Measurements from ENCODE around the gene CSNK1A1. TPM values are rescaled to one million over a fixed set of nuclear protein-coding genes. Genes with fewer than 3 reads are reported as not detected.

The CSNK1A1 gene
- total RNA-seq, 4 donors from 2014 or later = 159 to 260 (median 184) TPM

DNA sequence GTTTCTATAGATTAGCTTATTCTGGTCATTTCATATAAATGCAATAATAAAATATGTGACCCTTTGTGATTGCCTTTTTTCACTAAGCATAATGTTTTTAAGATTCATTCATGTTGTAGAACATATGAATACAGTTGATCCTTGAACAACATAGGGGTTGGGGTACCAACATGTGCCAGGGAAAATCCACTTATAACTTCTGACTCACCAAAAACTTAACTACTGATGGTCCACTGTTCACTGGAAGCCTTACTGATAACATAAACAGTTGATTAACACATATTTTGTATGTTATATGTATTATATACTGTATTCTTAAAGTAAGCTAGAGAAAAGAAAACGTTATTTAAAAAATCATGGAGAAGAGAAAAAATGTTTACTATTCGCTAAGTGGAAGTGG lies 42.1 kb upstream of the CSNK1A1 start:
- H3K27ac ChIP-seq = no peak overlapping the region
- no peak overlapping the region for H3K4me3 ChIP-seq
- no peak for DNase-seq
- TF ChIP-seq, protein P1, sequence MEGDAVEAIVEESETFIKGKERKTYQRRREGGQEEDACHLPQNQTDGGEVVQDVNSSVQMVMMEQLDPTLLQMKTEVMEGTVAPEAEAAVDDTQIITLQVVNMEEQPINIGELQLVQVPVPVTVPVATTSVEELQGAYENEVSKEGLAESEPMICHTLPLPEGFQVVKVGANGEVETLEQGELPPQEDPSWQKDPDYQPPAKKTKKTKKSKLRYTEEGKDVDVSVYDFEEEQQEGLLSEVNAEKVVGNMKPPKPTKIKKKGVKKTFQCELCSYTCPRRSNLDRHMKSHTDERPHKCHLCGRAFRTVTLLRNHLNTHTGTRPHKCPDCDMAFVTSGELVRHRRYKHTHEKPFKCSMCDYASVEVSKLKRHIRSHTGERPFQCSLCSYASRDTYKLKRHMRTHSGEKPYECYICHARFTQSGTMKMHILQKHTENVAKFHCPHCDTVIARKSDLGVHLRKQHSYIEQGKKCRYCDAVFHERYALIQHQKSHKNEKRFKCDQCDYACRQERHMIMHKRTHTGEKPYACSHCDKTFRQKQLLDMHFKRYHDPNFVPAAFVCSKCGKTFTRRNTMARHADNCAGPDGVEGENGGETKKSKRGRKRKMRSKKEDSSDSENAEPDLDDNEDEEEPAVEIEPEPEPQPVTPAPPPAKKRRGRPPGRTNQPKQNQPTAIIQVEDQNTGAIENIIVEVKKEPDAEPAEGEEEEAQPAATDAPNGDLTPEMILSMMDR (IDR thresholded peaks at IDR 0.05) = no peak
- TF ChIP-seq POLR2A (IDR thresholded peaks at IDR 0.05) (no peak), EP300 (IDR thresholded peaks at IDR 0.05; ENCODE audit: low read depth) (no peak), POLR2AphosphoS5 (IDR thresholded peaks at IDR 0.05) (no peak)
- 82% methylated on average over 2 of the region's 2 CpGs for WGBS, 2 donors (ENCODE audit: low coverage in 1 of 2)
- H3K27me3 ChIP-seq = no peaks in the 10 kb centered on the region
- H3K4me1 ChIP-seq = peaks cover 0 to 7% (median 0%) of the 10 kb centered on the region in 4 donors
- in situ Hi-C loops (cut with MboI; ENCODE audit: low pct_ligation_motif_present in 1 of 4, low pct_unique_long_range_greater_than_20kb in 1 of 4, low sequenced_read_pairs in 3 of 4) (no loop called here), intact Hi-C loops (cut with DNase I; ENCODE audit: low total_unique reads) (no loop called here)
- no peaks in the 10 kb centered on the region for H3K36me3 ChIP-seq
- H3K9me3 ChIP-seq = no peaks in the 10 kb centered on the region

DNA sequence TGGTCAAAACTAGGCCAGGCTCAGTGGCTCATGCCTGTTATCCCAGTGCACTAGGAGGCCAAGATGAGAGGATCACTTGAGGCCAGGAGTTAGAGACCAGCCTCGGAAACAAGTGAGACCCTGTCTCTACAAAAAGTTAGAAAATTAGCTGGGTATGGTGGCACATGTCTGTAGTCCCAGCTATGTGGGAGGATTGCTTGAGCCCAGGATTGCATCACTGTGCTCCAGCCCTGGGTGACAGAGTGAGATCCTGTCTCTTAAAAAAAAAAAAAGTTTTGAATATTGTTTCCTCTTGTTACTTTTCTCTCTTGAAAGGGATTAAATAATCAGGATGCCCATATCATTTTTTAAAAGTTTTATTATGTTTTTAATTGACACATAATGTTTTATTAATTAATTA lies 37.7 kb upstream of the CSNK1A1 start:
- Histone ChIP-seq H3K9me3 (no peaks in the 10 kb centered on the region), H3K4me3 (no peak overlapping the region), H3K27me3 (no peaks in the 10 kb centered on the region), H3K27ac (no peak overlapping the region), H3K36me3 (no peaks in the 10 kb centered on the region), H3K4me1 (peaks cover 0 to 18% (median 11%) of the 10 kb centered on the region in 4 donors)
- DNase-seq = no peak
- intact Hi-C loops (cut with DNase I; ENCODE audit: low total_unique reads) = no loop called here
- TF ChIP-seq POLR2AphosphoS5 (IDR thresholded peaks at IDR 0.05) (no peak), EP300 (IDR thresholded peaks at IDR 0.05; ENCODE audit: low read depth) (no peak), POLR2A (IDR thresholded peaks at IDR 0.05) (no peak)
- TF ChIP-seq, protein P1 (IDR thresholded peaks at IDR 0.05) = no peak
- WGBS, 2 donors (ENCODE audit: low coverage in 1 of 2) = 95 to 100% methylated on average over 1 of the region's 1 CpG
- in situ Hi-C loops (cut with MboI; ENCODE audit: low pct_ligation_motif_present in 1 of 4, low pct_unique_long_range_greater_than_20kb in 1 of 4, low sequenced_read_pairs in 3 of 4) = no loop called here

- H3K9me3 ChIP-seq = no peaks in the 10 kb centered on the region
- no peak overlapping the region for H3K4me3 ChIP-seq
- intact Hi-C loops (cut with DNase I; ENCODE audit: low total_unique reads) = no loop called here
- TF ChIP-seq POLR2A (IDR thresholded peaks at IDR 0.05) (no peak), EP300 (IDR thresholded peaks at IDR 0.05; ENCODE audit: low read depth) (no peak), POLR2AphosphoS5 (IDR thresholded peaks at IDR 0.05) (no peak)
- TF ChIP-seq, protein P1 (IDR thresholded peaks at IDR 0.05) = no peak
- H3K27me3 ChIP-seq = no peaks in the 10 kb centered on the region
- no peaks in the 10 kb centered on the region for H3K36me3 ChIP-seq
- no peak for DNase-seq
- H3K27ac ChIP-seq = peak overlapping the region in 3 of 4 donors; percentile 1 to 43 (median 9)
- 67 to 71% methylated on average over 1 of the region's 1 CpG for WGBS, 2 donors (ENCODE audit: low coverage in 1 of 2)
- H3K4me1 ChIP-seq = peaks cover 16 to 39% (median 31%) of the 10 kb centered on the region in 4 donors
- in situ Hi-C loops (cut with MboI; ENCODE audit: low pct_ligation_motif_present in 1 of 4, low pct_unique_long_range_greater_than_20kb in 1 of 4, low sequenced_read_pairs in 3 of 4) = no loop called here
These were observed 35.6 kb upstream of the CSNK1A1 start for GRCh38 chr5:149586708-149587318.

DNA sequence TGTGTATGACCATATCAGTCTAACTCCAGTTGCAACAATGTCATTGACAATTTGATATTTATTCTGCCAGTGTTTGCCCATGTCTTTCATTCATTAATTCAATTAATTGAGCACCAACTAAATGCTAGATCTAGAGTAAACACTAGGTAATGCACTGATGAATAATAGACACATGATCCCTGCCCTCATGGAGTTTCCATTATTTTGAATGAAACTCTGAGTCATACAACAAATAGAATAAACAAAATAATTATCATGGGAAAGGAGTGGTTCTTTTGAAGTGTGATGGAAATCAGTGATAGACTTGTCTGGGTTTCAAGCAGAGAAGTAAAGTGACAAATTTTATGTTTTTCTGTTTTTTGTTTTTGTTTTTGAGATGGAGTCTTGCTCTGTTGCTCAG lies 34.7 kb upstream of the CSNK1A1 start:
- intact Hi-C loops (cut with DNase I; ENCODE audit: low total_unique reads) = no loop called here
- in situ Hi-C loops (cut with MboI; ENCODE audit: low pct_ligation_motif_present in 1 of 4, low pct_unique_long_range_greater_than_20kb in 1 of 4, low sequenced_read_pairs in 3 of 4) = no loop called here
- Histone ChIP-seq H3K4me3 (no peak overlapping the region), H3K4me1 (peaks cover 20 to 44% (median 35%) of the 10 kb centered on the region in 4 donors), H3K36me3 (no peaks in the 10 kb centered on the region), H3K9me3 (no peaks in the 10 kb centered on the region), H3K27ac (no peak overlapping the region), H3K27me3 (no peaks in the 10 kb centered on the region)
- no peak for DNase-seq
- TF ChIP-seq, protein P1 (IDR thresholded peaks at IDR 0.05) = no peak
- TF ChIP-seq EP300 (IDR thresholded peaks at IDR 0.05; ENCODE audit: low read depth) = no peak
- no peak for TF ChIP-seq POLR2AphosphoS5 (IDR thresholded peaks at IDR 0.05)
- TF ChIP-seq POLR2A (IDR thresholded peaks at IDR 0.05) = no peak
